ENCODE measurements around the gene KAZN.
A peak's percentile ranks its signal among the peaks of the same experiment; 100 is the strongest.

KAZN gene

GRCh38 chr1:15157524-15158399 lies 559.3 kb downstream of the KAZN start:
- TF ChIP-seq, protein P1, sequence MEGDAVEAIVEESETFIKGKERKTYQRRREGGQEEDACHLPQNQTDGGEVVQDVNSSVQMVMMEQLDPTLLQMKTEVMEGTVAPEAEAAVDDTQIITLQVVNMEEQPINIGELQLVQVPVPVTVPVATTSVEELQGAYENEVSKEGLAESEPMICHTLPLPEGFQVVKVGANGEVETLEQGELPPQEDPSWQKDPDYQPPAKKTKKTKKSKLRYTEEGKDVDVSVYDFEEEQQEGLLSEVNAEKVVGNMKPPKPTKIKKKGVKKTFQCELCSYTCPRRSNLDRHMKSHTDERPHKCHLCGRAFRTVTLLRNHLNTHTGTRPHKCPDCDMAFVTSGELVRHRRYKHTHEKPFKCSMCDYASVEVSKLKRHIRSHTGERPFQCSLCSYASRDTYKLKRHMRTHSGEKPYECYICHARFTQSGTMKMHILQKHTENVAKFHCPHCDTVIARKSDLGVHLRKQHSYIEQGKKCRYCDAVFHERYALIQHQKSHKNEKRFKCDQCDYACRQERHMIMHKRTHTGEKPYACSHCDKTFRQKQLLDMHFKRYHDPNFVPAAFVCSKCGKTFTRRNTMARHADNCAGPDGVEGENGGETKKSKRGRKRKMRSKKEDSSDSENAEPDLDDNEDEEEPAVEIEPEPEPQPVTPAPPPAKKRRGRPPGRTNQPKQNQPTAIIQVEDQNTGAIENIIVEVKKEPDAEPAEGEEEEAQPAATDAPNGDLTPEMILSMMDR (conservative IDR thresholded peaks at IDR 0.05; ENCODE audit: control insufficient read depth, insufficient read depth, low read depth, low read length): no peak
- DNase-seq (ENCODE audit: low read depth): no peak
- no peak overlapping the region for H3K4me3 ChIP-seq (ENCODE audit: control insufficient read depth, low read depth, low read length)

DNA sequence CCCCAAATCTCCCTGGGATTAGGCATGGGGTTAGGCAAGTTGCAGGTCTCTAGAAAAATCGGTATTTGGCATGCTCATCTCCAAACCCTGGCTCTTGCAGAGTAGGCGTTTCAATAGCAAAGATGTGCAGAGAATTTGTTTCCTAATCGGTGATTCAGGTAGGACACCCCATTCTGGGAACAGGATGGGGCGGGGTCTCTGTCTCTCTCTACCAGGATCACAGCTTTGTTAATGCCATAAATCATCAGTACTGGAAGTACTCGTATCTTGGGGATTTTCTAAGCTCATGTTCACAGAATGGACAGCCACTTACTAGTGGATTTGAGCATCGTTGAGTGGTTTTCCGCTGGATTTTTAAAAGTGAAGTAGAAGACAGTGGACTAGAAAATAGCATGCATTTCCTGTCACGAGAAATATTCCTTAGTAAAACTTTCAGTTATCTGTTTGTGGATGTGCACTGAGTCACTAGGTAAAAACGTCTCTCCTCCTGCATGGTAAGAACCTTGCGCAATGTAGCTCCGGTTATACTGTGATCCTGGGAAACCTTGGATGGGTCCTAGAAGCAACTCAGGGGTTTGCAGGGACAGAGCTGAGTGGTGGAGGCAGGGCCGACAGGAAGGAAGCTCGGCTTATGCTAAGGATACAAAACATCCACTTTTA lies 560.2 kb downstream of the KAZN start:
- DNase-seq (ENCODE audit: low read depth): peak; percentile 86
- no peak overlapping the region for H3K4me3 ChIP-seq (ENCODE audit: control insufficient read depth, low read depth, low read length)
- TF ChIP-seq, protein P1 (conservative IDR thresholded peaks at IDR 0.05; ENCODE audit: control insufficient read depth, insufficient read depth, low read depth, low read length): no peak

- TF ChIP-seq, protein P1 (conservative IDR thresholded peaks at IDR 0.05; ENCODE audit: control insufficient read depth, insufficient read depth, low read depth, low read length): no peak
- H3K4me3 ChIP-seq (ENCODE audit: control insufficient read depth, low read depth, low read length): no peak overlapping the region
- DNase-seq (ENCODE audit: low read depth): no peak
Observed at GRCh38 chr1:15159166-15159555, 560.7 kb downstream of the KAZN start.

GRCh38 chr1:15160626-15161025 lies 562.1 kb downstream of the KAZN start:
- DNase-seq (ENCODE audit: low read depth): no peak
- TF ChIP-seq, protein P1 (conservative IDR thresholded peaks at IDR 0.05; ENCODE audit: control insufficient read depth, insufficient read depth, low read depth, low read length): no peak
- H3K4me3 ChIP-seq (ENCODE audit: control insufficient read depth, low read depth, low read length): no peak overlapping the region

DNA sequence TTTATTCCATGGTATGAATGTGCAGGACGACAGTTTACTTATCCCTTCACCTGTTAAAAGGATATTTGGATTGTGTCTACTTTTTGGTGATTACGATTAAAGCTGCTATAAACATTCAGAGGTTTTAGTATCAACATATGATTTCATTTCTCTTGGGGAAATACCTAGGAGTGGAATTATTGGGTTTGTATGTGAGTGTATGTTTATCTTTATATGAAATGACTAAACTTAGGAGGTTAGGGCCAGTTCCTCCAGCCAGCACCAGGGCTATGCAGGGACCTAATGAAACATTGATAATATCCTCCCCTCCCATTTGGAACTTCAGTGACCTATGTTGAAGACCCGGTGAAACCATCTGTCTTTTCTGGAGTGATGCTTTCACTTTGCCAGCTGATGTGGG lies 568.9 kb downstream of the KAZN start:
- no peak overlapping the region for H3K4me3 ChIP-seq (ENCODE audit: control insufficient read depth, low read depth, low read length)
- TF ChIP-seq, protein P1 (conservative IDR thresholded peaks at IDR 0.05; ENCODE audit: control insufficient read depth, insufficient read depth, low read depth, low read length): no peak
- DNase-seq (ENCODE audit: low read depth): no peak

Measured in fibroblast of mammary gland (primary cell).